ENCODE results near the gene TAAR8.
"Not testable (repeated sequence)": the region's sequence is repeated elsewhere in the genome, so short reads cannot be mapped to it uniquely, and the experiment has no call there.

Gene TAAR8, protein sequence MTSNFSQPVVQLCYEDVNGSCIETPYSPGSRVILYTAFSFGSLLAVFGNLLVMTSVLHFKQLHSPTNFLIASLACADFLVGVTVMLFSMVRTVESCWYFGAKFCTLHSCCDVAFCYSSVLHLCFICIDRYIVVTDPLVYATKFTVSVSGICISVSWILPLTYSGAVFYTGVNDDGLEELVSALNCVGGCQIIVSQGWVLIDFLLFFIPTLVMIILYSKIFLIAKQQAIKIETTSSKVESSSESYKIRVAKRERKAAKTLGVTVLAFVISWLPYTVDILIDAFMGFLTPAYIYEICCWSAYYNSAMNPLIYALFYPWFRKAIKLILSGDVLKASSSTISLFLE

DNA sequence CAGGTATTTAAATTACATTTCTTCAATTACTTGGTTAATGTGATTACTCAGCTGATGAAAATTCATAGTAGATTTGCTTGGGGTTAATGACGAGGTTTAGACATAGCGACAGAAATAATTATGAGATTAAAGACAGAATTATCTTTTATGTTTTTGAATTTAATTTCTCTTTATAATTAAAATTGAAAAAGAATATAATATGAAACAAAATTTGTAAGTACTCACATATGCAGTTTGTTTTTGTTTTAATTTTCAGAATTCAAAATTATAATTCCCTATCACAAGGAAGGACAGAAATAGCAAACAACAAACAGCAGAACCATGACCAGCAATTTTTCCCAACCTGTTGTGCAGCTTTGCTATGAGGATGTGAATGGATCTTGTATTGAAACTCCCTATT lies at the start of gene TAAR8:
Gene TAAR8, plus strand, starts transcription at position 301 of the 400 bp plus-strand sequence. Its CDS starts 21 bp downstream, at position 322.
- no peak for DNase-seq

DNA sequence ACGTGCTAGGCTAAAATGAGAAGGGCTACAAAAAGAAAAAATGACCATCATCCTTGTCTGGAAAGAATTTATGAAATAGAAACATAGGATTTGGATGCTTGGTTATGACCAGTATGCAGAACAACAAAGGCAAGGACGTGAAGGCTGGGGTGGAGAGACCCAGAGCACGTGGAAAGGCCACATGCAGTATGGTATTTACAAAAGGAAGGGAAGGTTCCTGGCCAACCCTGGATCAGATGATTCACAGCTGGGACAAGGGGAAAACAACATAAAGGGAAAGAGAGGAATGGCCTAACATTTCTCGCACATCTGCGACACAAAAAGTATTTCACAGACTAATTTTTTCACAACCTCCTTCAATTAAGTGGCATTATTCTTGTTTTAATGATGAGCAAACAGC lies 47.7 kb upstream of the TAAR8 start:
- no peak for DNase-seq

DNA sequence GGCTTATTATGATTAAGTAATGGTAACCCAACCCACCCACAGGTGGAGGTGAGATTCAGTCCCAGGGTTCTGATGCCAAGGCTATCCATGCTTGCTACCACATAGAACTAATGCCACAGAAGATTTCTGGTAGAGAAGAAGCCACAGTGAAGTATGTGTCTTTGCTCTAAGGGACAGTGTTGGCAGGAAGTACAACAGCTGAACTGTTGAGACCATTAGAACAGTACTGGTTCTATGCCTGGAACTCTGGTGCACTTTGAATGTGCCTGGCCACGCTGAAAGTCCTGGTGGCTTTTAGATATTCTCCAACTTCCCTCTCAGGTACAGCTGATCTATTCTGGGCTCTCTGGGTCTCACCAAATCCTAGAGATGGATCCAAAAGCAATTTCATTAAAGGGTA lies 47.3 kb upstream of the TAAR8 start:
- DNase-seq, result no peak

DNA sequence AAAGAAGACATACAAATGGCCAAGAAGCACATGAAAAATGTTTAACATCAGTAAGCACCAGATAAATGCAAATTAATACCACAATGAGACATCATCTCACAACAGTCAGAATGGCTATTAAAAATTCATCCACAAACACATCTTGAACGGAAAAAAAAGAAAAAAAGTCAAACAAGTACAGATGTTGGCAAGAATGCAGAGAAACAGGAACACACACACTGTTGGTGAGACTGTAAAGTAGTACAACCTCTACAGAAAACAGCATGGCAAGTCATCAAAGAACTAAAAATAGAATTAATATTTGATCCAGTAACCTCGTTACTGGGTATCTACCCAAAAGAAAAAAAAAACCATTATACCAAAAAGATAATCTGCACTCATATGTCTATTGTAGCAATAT lies 46.0 kb upstream of the TAAR8 start:
- DNase-seq, result no peak

DNA sequence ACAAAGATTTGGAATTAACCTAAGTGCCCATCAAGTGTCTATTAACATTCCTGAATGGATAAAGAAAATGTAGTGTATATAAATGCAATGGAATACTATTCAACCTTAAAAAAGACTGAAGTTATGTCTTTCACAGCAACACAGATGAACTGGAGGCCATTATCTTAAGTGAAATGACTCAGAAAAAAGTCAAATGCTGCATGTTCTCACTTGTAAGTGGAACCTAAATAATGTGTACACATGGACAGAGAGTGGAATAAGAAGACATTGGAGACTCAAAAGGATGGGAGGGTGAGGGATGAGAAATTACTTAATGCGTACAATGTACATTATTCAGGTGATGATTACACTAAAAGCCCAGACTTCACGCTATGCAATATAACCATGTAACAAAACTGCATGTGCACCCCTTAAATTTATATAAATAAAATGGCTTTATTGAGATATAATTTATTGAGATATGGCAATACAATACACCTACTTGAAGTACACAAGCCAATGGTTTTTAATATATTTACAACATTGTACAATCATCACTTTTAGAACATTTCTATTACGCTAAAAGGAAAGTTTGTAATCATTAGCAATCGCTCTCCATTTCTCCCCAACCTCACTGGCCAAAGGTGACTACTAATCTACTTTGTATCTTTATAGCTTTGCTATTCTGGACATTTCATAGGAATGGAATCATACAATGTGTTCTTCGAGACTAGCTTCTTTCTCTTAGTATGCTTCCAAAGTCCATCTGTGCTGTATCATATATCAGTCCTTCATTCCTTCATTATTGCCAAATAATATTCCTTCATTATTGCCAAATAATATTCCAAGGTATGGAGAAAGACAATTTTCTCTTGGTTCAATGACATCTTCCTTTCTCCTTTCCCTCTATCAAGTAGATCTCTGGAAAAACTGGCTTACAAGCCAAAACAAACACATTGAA lies 45.3 kb upstream of the TAAR8 start:
- no peak for DNase-seq

DNA sequence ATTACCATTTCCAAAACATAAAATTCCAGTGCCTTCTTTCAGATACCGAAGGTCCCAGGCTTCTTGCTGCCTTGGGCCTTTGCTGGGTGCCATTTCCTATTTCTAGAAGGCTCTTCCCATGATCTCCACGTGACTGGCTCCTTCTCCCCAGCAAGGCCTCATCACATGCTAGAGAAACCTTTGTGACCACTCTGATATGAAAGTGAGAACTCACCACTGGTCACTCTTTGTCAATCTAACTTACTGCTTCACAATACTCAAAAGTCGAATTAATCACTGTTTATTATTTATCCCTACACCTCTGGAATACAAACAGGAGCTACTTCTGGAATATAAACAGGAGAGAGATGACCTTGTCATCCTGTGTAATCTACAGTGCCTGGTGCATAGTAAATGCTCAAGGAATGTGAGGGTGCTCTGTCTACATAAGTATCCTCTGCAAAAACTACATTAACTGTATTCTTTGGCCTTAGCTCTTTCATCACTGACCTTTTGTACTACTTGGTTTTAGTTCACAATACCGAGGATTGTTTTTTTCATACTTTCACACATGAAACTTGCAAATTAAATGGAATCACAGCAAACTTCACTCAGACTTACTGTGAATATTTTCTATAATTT lies 41.2 kb upstream of the TAAR8 start:
- DNase-seq, result peak; percentile 25

DNA sequence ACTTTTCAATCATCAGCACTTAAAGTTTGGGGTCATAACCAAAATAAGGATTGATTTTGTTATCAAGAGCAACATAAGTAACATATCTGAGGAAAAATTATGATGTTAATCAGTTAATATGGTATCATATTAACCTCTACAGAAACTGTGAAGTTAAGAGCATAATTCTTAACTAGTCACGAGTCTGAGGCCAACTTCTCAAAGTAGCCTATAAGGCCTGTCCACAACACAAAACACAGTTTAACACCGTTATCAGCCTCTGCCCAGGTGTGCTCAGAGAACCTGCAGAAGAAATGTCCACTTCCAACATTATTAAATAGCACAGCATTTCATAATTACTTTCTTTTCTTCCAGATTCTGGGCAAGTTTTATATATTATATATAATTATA lies 40.6 kb upstream of the TAAR8 start:
- no peak for DNase-seq

DNA sequence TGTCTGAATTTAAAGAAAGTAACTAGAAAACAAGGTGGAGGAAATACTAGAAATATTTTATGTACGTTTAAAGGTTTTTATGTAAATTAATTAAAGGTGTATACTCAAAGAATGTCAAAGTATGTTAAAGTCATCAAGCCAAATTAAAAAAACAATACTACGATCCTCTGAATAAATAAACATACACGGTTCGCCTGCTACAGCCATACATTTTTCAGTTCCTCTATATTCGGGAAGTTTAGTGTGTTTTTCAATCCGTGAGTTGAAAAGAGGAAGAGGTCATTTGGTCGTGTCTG lies 40.2 kb upstream of the TAAR8 start:
- DNase-seq, result no peak

DNA sequence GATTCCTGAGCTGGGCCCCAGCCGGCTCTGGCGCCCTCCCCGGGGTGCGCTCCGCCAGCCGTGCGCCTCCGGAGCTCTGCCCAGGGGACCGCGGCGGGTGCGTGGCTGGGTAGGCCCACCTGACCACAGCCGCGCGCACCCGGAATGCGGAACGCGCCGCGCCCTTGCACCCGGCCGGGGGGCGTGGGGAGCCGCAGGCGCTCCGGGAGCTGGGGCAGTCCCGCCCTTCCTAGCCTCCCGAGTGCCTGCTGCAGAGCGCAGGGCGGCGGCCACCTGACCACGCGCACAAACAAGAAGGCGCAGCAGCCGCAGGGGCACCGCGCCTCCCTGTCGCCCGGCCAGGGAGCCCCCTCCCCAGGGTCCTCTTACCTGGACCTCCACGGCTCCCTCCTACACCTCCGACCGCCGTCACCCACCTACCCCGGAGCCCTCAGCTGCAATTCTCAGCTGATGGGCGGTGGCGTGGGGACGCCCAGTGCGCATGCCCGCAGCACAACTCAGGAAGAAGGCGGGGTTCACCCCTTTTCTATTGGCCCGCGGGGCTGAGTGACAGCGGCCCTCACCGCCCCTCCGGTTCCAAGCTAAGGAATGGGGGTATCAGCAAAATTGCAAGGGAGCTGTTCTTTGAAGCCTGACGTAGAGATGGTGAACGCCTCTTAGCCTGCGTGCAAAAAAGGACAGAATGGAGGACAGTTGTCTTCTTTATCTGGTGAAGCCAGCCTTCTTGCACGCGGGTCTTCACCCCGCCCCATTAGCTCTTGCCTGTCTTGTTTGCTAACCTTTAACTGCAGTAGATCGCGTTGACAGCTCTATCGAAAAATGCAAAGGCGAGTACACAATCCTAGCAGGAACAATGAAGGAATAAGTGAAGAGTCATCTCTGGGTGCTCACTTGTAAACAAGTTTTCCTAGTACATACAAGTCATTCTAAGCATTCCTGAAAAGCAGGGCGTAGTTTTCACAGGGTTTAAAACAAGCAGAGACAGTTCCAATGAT lies 39.5 kb upstream of the TAAR8 start, which contains the start of gene STX7:
Gene STX7, minus strand, starts transcription at position 479 of the 995 bp plus-strand sequence. CDS start 9,586 bp downstream, outside the sequence.
- DNase-seq, result peak; percentile 92

DNA sequence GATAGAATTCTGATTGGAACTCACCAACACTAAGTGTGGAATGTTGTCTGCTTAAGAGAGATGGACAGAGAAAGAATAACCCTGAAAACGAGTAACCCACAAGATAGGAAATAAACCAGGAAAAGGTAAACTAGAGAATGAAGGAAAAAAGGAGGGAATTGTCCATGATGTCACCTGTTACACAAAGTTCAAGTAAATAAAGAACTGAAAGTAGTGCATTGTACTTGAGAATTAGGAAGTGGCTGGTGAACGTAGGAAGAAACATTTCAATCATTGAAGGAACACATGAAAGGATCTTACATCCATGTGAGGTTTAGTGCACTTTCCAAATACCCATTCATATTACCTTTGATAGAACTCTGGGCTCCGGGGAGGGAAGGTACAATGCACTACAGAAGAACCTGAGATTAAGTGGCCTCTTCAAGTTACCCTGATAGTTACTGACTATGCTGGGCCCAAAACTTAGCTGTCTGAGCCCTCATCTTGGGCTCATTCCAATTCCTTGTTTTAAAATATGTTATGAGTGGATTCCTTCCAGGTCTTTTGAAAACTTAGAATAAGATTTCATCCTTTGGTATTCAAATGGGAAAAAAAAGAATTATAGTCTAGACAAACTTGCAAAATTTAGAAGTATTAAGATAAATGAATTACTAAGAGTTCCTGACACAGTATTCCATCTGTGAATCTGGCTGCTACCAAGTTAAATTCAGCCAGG lies 38.5 kb upstream of the TAAR8 start:
- no peak for DNase-seq

DNA sequence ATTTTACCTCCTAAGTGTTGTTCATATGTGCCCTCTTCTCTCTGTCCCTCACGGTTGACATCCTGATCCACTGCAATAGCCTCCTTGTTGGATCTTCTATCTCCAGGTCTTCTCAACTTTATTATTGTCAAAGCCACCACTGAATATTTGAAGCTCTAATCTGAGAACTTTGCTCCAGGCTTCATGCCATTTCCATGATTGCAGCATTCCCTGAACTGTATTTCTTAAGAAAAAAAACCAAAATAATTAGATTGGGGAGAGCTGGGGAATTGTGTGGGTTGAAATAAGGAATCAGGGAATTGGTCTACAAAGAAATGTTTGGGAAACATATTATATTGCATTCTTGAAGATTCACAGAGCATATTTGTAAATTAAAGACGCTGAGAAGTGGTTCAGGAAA lies 37.1 kb upstream of the TAAR8 start:
- no peak for DNase-seq

DNA sequence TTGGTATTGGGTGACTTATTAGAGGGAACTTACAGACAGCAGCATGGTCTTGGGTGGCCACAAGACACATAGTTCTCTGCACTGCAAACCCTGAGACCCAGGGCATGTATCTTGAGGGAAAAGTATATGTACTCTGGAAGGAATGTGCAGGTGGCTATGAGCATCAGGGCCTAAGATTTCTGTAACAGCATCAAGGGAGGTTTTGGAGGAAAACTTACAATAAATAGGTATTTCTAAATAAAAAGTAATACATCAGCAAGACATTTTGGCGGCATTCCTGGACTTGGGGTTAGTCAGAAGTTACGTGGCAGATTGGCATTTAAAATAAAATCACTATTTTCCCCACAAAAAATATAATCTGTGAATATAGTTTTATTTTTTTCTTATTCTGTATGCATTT lies 31.5 kb upstream of the TAAR8 start:
- no peak for DNase-seq

DNA sequence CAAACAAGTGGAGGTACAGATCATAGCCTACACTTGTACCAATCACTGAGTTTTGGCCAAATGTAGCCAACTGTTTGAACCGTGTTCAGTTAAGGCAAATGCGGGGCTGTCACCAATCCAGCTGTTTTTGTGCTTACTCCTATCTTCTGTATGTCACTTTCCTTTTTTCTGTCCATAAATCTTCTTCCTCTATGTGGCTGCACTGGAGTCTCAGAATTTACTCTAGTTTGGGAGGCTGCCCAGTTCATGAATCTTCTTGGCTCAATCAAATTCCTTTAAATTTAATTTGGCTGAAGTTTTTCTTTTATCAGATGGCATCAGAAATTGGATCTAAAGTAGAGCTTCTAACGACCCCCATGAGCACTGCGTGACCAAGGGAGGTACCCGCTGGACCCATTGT lies 27.8 kb upstream of the TAAR8 start:
- DNase-seq, result no peak

DNA sequence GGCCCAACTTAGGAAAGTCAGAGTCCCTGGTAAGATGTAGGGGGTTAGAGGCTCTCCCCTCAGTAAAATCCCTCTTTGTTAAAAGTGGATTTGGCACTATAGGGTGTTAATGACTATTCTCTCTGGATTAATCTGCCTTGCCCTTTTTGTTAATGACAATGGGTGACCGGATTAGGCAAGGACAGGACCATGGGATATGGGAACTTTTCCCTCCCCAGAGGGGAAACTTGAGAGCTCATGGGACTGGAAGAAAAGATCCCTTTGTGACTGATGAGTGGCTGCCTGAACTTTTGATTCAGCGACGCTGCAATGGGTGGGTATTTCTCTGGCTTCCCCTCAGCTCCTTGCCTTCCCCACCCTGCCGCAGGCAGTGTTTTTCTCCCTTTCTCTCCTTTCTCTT lies 26.6 kb upstream of the TAAR8 start:
- no peak for DNase-seq

DNA sequence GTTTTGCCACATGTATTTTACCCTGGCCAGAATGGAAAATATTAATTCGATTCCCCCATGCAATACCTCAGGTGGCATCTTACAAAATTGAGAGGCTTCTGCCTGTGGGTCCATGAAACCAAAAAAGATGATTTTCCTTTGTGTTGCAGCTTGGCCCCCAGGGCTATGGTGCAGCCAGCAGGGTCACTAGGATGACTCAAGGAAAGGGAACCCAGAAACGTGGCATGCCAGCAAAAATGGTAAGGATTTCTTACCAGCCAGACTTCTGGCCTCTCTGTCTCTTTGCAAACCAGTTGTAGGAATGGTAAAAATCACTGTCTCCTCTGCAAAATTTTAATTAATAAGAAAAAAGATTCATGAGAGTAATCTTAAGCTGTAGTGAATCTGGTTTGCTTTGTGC lies 26.0 kb upstream of the TAAR8 start:
- DNase-seq, result no peak

DNA sequence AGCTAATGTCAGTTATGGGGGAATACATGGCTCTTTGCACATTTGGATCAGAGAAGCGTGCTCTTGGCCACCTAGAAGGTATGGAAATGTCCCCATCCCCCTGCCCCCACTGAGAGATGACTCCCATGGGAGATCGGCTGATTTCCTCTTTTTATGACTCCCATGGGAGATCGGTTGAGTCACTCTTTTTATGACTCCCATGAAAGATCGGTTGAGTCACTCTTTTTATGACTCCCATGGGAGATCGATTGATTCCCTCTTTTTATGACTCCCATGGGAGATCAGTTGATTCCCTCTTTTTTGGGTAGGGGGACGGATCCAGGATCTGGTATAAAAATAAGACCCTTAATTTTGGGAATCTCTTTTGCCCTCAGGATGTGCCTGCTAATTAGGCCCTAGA lies 24.7 kb upstream of the TAAR8 start:
- DNase-seq, result no peak

DNA sequence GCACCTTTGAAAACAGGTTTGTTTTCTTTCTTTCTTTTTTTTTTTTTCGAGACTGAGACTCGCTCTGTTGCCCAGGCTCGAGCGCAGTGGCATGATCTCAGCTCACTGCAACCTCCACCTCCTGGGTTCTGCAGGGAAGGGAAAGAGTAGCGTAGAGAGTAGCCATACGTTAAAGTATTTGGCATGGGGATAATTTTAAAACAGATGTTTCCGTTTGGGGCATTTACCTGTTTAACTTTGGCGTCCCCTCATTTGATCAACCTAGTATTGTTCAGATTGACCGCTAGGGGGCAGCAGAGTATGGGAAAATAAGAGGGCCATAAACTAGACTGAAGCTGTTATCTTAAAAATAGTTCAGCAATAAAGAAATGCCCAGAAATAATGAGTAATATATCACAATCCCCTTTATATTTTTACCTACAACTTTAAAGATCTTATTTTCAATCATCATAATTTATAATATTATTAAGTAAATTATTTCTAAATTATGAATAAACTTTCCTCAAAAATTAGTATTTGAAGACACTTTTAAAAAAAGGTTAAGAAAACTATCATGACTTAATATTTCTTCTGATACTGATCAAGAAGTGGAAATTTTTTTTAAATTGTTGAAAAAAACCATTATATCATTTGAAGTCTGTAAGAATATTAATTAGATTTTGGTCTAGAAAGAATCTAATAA lies 22.0 kb upstream of the TAAR8 start:
- DNase-seq, result peak; percentile 72

DNA sequence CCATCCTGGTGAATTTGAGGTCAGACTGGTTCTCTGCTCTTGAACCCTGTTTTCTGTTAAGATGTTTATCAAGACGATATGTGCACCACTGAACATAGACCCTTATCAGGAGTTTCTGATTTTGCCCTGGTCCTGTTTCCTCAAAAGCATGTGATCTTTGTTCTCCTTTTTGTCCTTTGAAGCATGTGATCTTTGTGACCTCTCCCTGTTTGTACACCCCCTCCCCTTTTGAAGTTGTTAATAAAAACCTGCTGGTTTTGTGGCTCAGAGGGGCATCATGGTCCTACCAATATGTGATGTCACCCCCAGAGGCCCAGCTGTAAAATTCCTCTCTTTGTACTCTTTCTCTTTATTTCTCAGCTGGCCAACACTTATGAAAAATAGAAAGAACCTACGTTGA lies 17.9 kb upstream of the TAAR8 start:
- DNase-seq, result not testable (repeated sequence)

DNA sequence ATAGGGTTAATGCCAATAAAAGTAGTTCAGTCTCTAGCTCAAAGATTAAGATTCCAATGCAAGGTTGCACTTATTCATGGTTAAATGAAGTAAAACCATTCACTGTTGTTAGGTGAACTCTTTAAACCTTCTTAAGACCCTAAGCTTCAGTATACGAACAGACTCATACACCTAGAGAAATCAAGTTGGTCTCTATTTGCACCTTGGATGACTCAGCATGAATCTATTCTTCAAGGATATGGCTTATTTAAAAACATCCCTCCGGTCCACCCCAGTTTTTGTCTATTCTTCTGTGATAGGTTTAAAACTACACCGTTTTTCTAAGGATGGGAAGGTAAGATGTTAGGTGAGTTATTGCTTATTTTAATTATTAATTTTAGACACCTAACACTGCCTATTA lies 15.3 kb upstream of the TAAR8 start:
- no peak for DNase-seq

DNA sequence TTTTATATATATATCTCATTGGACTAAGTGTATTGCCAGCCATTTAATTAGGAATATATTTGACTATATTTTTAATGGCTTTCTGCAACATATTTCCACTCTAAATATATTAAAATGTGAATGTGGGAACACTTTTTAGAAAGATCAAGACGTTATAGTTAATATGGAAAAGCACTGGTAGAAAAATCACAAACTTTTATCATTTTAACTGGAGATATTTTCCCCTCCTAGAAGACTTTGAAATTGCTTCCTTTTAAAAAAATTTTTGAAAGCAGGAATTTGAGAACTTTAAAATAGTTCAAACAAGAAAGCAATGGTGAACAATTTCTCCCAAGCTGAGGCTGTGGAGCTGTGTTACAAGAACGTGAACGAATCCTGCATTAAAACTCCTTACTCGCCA lies 14.5 kb upstream of the TAAR8 start, which contains the start of gene TAAR9:
Gene TAAR9, plus strand, starts transcription at position 301 of the 400 bp plus-strand sequence. Its CDS starts 13 bp downstream, at position 314.
- DNase-seq, result no peak

DNA sequence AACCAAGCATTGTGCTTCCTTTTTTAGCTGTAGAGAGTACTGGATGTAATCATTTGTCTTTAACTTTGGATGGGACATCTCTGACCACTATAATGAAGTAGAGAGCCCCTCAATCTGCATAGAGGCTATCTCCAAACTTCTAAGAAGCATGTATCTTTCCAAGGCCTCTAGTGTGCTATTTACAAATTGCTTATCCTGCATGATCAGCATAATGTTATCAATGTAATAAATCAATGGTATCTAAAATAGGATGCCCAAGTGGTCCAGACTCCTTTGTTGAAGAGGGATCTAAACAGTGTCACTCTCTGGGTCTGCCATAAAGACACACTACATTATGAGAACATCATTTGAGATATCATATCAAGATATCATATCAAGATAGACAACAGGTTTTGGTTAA lies 7.6 kb upstream of the TAAR8 start:
- DNase-seq, result no peak

Data from RPMI8226 (cell line).